Measurements from ENCODE around the gene AWAT2.

AWAT2 gene

GRCh38 chrX:70042399-70043371, 7.1 kb downstream of the AWAT2 start:
- peak; percentile 40 for DNase-seq (ENCODE audit: low read depth)
- H3K4me3 ChIP-seq (ENCODE audit: low read depth, low read length): no peak overlapping the region
- no peak for TF ChIP-seq CTCF (IDR thresholded peaks at IDR 0.05; ENCODE audit: control insufficient read depth, extremely low read depth, insufficient read depth)

DNA sequence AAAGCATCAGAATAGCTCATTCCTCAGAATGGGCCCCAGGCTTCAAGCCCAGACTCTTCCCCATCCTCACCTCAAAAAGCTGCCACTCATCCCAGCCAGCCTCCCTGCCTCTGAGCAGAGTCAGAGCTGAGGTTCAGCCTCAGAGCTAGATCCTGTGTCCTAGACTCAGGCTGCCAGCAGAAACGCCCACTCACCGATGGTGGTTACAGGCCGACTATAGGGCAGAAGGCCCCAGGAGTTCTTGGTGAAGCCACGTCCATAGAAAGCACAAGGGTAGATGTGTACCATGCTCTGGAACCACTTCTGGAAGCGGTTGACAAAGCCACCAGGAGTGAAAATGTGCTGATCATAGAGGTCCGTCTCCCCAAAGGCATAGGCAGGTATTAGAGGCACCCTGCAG, 7.7 kb downstream of the AWAT2 start:
- no peak overlapping the region for H3K4me3 ChIP-seq (ENCODE audit: low read depth, low read length)
- TF ChIP-seq CTCF (IDR thresholded peaks at IDR 0.05; ENCODE audit: control insufficient read depth, extremely low read depth, insufficient read depth): no peak
- DNase-seq (ENCODE audit: low read depth): no peak

GRCh38 chrX:70039758-70040157, 10.0 kb downstream of the AWAT2 start:
- H3K4me3 ChIP-seq (ENCODE audit: low read depth, low read length): no peak overlapping the region
- no peak for TF ChIP-seq CTCF (IDR thresholded peaks at IDR 0.05; ENCODE audit: control insufficient read depth, extremely low read depth, insufficient read depth)
- peak; percentile 40 for DNase-seq (ENCODE audit: low read depth)

DNA sequence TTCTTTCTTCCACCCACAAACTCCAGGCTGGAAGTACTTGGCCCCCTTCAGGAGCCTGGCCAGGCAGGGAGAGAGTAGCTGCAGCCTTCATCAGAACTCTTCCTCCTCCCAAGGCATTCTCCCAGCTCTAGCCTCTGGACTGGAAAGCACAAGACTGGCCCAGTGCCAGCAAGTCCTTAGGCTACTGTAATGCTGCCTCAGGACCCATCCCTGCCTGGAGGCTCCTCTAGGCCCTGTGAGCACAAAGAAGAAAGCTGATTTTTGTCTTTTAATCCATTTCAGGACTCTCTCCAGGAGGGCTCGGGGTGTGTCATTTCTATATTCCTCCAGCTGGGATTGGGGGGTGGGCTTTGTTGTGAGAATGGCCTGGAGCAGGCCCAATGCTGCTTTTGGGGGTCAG, 10.8 kb downstream of the AWAT2 start:
- DNase-seq (ENCODE audit: low read depth): no peak
- no peak overlapping the region for H3K4me3 ChIP-seq (ENCODE audit: low read depth, low read length)
- TF ChIP-seq CTCF (IDR thresholded peaks at IDR 0.05; ENCODE audit: control insufficient read depth, extremely low read depth, insufficient read depth): no peak

- H3K4me3 ChIP-seq (ENCODE audit: low read depth, low read length): no peak overlapping the region
- no peak for DNase-seq (ENCODE audit: low read depth)
- no peak for TF ChIP-seq CTCF (IDR thresholded peaks at IDR 0.05; ENCODE audit: control insufficient read depth, extremely low read depth, insufficient read depth)
Measured at GRCh38 chrX:70038515-70038914, 11.2 kb downstream of the AWAT2 start.

- TF ChIP-seq CTCF (IDR thresholded peaks at IDR 0.05; ENCODE audit: control insufficient read depth, extremely low read depth, insufficient read depth): no peak
- no peak overlapping the region for H3K4me3 ChIP-seq (ENCODE audit: low read depth, low read length)
- no peak for DNase-seq (ENCODE audit: low read depth)
Measured at GRCh38 chrX:70034646-70035045, 15.1 kb downstream of the AWAT2 start.

Data from LNCaP clone FGC (cell line).